Measurements from ENCODE around the gene HOXB7. TPM values are rescaled to one million over a fixed set of nuclear protein-coding genes. Genes with fewer than 3 reads are reported as not detected.
A peak's percentile ranks its signal among the peaks of the same experiment; 100 is the strongest.

Gene HOXB7
- total RNA-seq (2014; rRNA removed): 26.9 and 37.3 TPM in 2 replicates
- polyA plus RNA-seq (2012): 34.1 TPM

- DNase-seq (ENCODE audit: low read depth): peak; percentile 73
These were observed at the start of gene HOXB7 for GRCh38 chr17:48610282-48611211. TSS of gene HOXB7 (minus strand) at chr17:48611017. CDS start at chr17:48610918, 99 bp downstream.

GRCh38 chr17:48655913-48656312, 45.1 kb upstream of the HOXB7 start:
- DNase-seq (ENCODE audit: low read depth): no peak

GRCh38 chr17:48649741-48650140, 38.9 kb upstream of the HOXB7 start:
- DNase-seq (ENCODE audit: low read depth): peak; percentile 61

GRCh38 chr17:48647963-48648245, 37.1 kb upstream of the HOXB7 start:
- no peak for DNase-seq (ENCODE audit: low read depth)

GRCh38 chr17:48647103-48647962, 36.5 kb upstream of the HOXB7 start:
- no peak for DNase-seq (ENCODE audit: low read depth)

GRCh38 chr17:48646183-48647102, 35.6 kb upstream of the HOXB7 start:
- no peak for DNase-seq (ENCODE audit: low read depth)

GRCh38 chr17:48645639-48646182, 34.9 kb upstream of the HOXB7 start:
- no peak for DNase-seq (ENCODE audit: low read depth)

- DNase-seq (ENCODE audit: low read depth): no peak
These were observed 34.2 kb upstream of the HOXB7 start for GRCh38 chr17:48644910-48645557.

- no peak for DNase-seq (ENCODE audit: low read depth)
These were observed 33.3 kb upstream of the HOXB7 start for GRCh38 chr17:48644159-48644558.

GRCh38 chr17:48643697-48644012, 32.8 kb upstream of the HOXB7 start:
- no peak for DNase-seq (ENCODE audit: low read depth)

- no peak for DNase-seq (ENCODE audit: low read depth)
These were observed 32.3 kb upstream of the HOXB7 start for GRCh38 chr17:48642843-48643696.

GRCh38 chr17:48642059-48642842, 31.4 kb upstream of the HOXB7 start:
- DNase-seq (ENCODE audit: low read depth): no peak

GRCh38 chr17:48641541-48642058, 30.8 kb upstream of the HOXB7 start:
- DNase-seq (ENCODE audit: low read depth): no peak

GRCh38 chr17:48640858-48641180, 30.0 kb upstream of the HOXB7 start:
- no peak for DNase-seq (ENCODE audit: low read depth)

GRCh38 chr17:48639982-48640857, 29.4 kb upstream of the HOXB7 start:
- DNase-seq (ENCODE audit: low read depth): no peak

- DNase-seq (ENCODE audit: low read depth): no peak
These were observed 28.3 kb upstream of the HOXB7 start for GRCh38 chr17:48639136-48639535.

- peak; percentile 94 for DNase-seq (ENCODE audit: low read depth)
These were observed 26.8 kb upstream of the HOXB7 start for GRCh38 chr17:48637323-48638260.
